Adrenal gland (tissue), 5 donors: Measurements from ENCODE around the gene ITGA2.

Source experiments
- POLR2A ChIP-seq, 2 donors: fragments of 450-650 bp; IDR thresholded peaks; one replicate each; pipeline ENCODE4 v1.6.1; 2017; ENCODE audit warnings: antibody characterized with exemption in 2 of 2, mild to moderate bottlenecking in 2 of 2, moderate library complexity in 1 of 2
- TF ChIP-seq, protein P1 (sequence below), 6 experiments: fragments of 450-650 bp in 4 of 6; fragments of 200-600 bp in 2 of 6; sonication (generic) in 1 of 6; IDR thresholded peaks; 1 replicate in 5 of 6; 2 replicates in 1 of 6; pipeline versions ENCODE4 v1.5.1 to v1.8.0; 2016 to 2021; ENCODE audit warnings: antibody characterized with exemption in 6 of 6, mild to moderate bottlenecking in 2 of 6, moderate library complexity in 1 of 6
- donor health status: DM: no; HTN: no; CAD: no.

DNA sequence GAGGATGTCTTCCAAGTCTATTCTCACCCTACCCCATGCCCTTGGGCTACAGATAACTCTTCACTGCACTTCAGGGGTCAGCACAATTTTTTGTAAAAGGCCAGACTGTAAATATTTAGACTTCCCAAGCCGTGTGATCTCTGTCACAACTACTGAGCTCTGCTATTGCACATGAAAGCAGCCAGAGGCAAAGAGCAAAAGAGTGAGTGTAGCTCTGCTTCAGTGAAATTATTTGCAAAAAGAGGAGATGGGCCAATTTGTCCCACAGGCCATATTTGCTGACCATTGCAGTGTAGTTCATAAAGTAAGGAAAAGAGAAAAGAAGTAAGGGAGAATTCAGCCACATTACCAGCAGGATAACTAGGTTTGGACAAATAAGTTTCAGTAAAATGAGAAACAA is 127.4 kb downstream of the ITGA2 start:
- TF ChIP-seq, protein P1, sequence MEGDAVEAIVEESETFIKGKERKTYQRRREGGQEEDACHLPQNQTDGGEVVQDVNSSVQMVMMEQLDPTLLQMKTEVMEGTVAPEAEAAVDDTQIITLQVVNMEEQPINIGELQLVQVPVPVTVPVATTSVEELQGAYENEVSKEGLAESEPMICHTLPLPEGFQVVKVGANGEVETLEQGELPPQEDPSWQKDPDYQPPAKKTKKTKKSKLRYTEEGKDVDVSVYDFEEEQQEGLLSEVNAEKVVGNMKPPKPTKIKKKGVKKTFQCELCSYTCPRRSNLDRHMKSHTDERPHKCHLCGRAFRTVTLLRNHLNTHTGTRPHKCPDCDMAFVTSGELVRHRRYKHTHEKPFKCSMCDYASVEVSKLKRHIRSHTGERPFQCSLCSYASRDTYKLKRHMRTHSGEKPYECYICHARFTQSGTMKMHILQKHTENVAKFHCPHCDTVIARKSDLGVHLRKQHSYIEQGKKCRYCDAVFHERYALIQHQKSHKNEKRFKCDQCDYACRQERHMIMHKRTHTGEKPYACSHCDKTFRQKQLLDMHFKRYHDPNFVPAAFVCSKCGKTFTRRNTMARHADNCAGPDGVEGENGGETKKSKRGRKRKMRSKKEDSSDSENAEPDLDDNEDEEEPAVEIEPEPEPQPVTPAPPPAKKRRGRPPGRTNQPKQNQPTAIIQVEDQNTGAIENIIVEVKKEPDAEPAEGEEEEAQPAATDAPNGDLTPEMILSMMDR (IDR thresholded peaks at IDR 0.05), result no peak
- no peak for TF ChIP-seq POLR2A (IDR thresholded peaks at IDR 0.05)
